Endothelial cell of hepatic sinusoid (primary cell): ENCODE measurements around the gene LIFR.

Experiments used
- in situ Hi-C: cut with HindIII; loops from 2 replicates; pipeline ENCODE4 v1.10.0; 2017; ENCODE audit warnings: low sequenced_read_pairs

The LIFR gene, protein sequence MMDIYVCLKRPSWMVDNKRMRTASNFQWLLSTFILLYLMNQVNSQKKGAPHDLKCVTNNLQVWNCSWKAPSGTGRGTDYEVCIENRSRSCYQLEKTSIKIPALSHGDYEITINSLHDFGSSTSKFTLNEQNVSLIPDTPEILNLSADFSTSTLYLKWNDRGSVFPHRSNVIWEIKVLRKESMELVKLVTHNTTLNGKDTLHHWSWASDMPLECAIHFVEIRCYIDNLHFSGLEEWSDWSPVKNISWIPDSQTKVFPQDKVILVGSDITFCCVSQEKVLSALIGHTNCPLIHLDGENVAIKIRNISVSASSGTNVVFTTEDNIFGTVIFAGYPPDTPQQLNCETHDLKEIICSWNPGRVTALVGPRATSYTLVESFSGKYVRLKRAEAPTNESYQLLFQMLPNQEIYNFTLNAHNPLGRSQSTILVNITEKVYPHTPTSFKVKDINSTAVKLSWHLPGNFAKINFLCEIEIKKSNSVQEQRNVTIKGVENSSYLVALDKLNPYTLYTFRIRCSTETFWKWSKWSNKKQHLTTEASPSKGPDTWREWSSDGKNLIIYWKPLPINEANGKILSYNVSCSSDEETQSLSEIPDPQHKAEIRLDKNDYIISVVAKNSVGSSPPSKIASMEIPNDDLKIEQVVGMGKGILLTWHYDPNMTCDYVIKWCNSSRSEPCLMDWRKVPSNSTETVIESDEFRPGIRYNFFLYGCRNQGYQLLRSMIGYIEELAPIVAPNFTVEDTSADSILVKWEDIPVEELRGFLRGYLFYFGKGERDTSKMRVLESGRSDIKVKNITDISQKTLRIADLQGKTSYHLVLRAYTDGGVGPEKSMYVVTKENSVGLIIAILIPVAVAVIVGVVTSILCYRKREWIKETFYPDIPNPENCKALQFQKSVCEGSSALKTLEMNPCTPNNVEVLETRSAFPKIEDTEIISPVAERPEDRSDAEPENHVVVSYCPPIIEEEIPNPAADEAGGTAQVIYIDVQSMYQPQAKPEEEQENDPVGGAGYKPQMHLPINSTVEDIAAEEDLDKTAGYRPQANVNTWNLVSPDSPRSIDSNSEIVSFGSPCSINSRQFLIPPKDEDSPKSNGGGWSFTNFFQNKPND

DNA sequence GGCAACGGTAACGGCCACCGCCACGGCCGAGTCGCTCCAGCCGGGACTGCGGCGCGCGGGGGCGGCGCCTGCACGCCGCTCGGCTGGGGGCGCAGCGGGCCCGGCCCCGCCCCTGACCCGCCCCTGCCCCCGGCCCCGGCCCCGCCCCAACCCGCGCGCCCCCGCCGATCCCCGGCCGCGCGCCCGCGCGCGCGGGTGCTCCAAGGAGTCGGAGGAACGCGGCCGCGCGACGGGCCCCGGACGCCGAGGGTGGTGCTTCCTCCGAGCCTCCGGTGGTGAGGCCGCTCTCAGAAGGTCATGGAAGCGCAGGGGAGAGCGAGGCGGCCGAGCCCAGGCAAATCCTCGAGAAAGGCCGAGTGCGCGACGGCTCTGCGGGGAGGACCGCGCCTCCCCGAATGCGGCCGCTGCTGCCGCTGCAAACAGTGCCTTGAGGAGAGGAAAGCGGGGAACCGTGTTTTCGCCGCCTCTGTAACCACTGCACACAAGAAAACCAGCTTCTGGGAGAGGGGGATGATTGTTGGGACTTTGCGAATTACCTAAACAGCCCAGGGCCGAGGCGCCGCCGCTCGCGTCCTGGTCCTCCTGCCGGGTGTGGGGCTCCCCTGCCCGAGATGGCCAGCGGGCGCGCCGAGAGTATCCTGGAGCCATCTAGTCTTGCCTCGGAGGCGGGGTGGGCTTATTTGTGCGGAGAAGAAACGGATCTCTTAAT is at the start of gene LIFR:
Gene LIFR, minus strand, starts transcription at position 48 of the 709 bp plus-strand sequence. CDS start 25,999 bp downstream, outside the sequence.
- in situ Hi-C loops: loop anchor here (5.0 kb wide), 1 partner anchor 91 kb away; no protein-coding TSS in a partner anchor

DNA sequence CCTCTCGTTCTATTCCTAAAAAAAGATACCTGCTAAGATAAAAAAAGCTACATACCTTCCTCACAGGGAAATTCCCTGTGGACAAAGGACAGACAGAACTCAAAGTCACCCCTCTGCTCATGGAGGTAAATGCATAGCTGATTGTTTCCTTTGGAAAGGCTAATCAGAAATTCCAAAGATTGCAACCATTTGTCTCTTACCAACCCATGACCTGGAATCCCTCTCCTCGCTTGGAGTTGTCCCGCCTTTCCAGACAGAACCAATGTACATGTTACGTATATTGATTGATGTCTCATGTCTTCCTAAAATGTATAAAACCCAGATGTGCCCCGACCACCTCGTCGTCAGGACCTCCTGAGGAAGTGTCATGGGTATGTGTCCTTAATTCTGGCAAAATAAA is 49.2 kb upstream of the LIFR start:
- in situ Hi-C loops: no loop called here

DNA sequence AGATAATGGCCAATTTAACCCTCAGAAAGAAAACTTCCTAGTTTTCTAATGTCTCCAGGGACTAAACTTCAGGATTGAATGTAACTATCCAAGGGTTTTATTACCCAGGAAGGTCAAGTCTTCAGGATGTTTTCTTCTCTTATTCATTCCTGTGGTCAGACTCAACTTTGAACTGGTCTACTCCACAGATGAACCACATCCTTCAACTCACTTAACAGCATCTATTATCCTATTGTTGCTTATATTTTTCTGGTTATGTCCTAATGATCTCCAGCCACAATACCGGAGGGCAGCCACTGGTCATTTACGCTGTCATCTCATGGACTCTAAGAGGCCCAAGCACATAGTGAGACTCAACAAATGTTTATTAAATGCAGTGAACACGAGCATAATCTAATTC is 47.2 kb upstream of the LIFR start:
- in situ Hi-C loops: no loop called here

DNA sequence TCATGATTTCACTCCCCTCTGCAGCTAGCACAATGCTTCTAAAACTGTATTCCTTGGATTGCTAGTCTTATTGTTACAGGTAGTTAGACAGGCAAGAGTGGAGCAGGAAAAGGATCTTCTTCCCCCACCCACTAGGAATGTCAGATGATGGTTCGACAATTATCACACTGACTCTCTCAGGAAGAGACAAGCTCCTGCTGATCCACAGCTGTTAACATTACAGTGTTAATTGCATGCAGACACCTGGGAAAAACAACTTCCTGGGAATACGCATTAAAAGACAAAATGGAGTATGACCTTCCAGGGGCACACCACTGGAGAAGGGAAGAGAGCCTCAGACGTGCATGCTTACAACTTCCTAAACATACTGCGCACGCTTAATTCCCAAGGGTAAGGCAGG is 46.2 kb upstream of the LIFR start:
- in situ Hi-C loops: no loop called here

DNA sequence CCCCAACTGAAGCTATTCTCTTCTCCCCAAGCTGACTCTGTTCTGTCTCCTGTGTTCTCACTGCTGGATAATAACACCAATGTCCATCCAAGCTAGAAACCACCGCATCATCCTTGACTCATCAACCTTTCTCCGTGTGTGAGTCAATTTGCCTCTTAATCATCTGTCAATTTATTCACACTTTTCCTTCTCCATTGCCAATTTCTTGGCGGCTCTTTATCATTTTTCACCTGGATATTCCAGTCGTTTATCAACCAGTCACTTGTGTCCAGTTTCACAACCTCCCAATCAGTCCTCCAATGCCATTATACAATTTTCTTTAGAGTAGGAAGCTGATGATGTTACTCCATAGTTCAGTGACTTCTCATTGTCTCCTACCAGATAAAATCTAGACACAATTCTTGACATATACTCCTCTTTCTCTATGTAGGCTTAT is 45.4 kb upstream of the LIFR start:
- in situ Hi-C loops: no loop called here

DNA sequence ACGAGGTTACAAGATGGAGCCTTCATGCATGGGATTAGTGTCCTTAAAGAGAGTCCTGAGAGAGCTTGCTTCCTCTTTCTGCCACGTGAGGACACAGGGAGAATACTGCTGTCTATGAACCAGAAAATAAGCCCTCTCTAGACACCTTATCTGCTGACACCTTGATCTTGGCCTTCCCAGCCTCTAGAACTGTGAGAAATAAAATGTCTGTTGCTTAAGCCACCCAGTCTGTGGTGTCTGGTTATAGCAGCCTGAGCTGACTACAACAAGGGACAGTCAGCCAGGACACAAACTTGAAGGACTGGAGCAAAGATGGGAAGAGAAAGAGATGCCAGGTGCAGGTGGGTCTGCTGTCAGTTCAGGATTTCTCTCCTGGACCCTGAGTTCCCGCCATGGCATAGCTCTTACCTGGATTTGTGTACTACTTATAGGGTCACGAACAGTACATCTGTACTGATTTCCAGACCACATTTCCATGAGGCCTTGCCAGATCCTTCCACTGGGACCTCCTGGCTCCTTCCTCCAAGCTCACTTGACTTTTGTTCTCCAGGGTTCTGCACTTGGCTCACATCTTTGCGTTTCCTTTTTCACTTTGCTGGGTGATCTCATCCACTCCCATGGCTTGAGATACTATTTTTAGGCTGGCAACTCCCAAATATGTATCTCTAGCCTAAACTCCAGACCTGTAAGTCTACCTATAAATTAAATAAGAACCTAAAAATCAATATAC is 44.9 kb upstream of the LIFR start:
- in situ Hi-C loops: no loop called here

DNA sequence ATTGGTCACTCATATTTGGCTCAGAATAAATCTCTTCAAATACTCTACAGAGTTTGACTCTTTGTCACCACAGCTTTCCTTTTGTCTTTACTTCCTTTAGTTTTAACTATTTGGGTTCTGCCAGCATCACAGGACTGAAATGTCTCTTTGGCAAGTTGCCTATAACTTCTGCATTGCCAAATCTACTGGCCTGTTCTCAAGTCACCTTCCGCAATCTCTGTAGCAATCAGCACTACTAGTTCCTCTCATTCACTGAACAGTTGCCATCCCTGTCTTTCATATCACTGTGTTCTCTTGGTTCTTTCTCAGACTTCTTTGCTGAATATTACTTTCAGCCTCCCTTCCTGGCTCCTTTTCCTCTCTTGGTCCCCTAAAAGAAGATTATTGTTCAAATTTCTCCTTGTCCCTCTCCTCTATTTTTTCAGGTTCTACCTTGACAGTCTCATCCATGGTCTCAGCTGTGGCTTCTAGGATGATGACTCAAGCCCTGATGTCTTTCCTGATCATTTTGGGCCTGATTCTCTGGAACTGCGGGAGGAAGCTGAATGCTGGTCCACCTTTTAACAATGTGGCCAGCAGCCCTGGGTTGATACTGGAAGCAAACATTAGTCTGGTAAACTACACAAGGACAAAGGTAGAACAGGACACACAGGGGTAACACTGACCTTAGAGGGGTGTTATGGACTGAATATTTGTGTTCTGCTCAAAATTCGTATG is 44.0 kb upstream of the LIFR start:
- in situ Hi-C loops: no loop called here

DNA sequence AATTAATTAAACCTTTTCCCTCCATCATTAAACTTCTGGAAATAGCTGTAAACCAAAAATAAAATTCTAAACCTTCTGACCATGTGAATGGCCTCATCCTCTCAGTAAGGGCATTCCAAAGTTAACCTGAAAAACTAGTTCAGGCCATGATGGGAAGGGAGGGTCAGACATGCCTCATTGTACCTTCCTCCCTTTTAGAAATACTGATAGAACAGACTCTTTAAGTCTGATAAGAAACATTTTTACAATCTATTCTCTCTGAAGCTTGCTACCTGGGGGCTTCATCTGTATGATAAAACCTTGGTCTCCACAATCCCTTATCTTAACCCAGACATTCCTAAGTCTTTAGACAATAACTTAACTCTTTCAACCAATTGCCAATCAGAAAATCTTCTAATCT is 43.3 kb upstream of the LIFR start:
- in situ Hi-C loops: loop anchor here (5.0 kb wide), 2 partner anchors 63 to 87 kb away; no protein-coding TSS in a partner anchor

DNA sequence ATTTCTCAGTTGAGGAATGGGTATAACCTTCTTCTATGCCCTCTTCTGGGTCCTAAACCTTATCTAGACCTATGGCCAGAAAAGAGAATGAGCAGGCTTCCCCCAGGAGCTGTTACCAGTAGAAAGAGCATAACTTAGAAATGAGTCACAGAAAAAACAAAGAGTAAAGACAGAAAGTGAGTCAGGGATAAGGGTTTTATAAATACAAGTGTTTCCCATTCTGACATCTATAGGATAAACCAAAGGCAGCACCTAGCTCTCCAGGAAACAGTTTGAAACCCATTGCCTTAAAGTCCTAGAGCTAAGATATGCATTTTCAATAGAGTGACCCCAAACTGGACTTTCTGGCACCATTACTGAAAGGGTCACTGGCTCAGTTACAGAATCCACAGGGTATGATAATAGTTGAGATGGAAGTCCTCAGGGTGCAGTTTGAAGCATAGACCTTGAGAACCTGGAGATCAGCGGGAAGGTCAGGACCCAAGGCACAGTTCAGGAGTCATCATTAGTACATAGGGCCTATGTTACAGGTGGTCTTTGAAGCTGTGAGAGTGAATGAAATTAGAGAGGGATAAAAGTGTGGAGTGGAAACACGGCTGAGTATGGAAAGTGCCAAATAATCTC is 42.7 kb upstream of the LIFR start:
- in situ Hi-C loops: loop anchor here (5.0 kb wide), 2 partner anchors 63 to 87 kb away; no protein-coding TSS in a partner anchor

DNA sequence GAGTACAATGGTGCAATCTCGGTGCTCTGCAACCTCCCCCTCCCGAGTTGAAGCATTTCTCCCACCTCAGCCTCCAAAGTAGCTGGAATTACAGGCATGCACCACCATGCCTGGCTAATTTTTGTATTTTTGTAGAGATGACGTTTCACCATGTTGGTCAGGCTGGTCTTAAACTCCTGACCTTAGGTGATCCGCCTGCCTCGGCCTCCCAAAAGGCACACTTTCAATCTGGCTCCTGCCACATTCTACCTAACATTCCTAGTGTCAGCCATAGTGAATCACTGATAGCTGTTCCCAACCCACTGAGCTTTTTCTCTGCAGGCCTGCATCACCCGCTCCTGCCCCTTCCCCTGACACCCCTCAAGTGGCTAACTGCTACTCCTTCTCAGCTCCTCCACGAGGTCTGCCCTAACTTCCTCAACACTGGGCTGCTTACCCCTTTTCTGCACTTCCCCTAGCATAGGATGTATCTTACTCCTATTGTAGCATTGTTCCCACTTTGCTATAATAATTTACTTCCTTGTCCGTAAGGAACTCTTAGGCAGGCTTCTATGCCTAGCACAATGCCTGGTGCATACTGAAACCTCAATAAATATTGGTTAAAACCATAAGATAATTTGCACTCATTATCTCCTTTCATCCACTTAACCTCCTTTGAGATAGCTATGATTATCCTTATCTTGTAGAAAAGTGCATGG is 42.0 kb upstream of the LIFR start:
- in situ Hi-C loops: loop anchor here (5.0 kb wide), 2 partner anchors 64 to 86 kb away; no protein-coding TSS in a partner anchor

DNA sequence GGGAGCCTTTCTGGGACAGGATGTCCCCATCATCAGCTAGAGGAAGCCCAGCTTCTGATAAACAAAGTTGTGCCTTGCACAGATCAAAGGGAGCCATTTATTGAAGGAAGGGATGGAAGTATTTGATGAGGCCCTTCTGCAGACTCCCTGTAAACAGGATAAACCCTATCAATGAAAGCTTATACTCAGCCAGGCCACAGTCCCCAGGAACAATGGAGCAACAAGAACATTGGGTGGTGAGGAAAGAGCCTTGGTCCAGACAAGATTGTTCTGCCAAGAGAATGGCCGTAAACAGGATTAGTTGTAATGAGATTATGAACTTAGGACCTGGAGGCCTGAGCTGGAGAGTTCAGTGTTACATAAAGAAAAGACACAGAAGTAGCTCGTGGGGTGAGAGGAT is 40.5 kb upstream of the LIFR start:
- in situ Hi-C loops: loop anchor here (5.0 kb wide), 2 partner anchors 65 to 85 kb away; no protein-coding TSS in a partner anchor

DNA sequence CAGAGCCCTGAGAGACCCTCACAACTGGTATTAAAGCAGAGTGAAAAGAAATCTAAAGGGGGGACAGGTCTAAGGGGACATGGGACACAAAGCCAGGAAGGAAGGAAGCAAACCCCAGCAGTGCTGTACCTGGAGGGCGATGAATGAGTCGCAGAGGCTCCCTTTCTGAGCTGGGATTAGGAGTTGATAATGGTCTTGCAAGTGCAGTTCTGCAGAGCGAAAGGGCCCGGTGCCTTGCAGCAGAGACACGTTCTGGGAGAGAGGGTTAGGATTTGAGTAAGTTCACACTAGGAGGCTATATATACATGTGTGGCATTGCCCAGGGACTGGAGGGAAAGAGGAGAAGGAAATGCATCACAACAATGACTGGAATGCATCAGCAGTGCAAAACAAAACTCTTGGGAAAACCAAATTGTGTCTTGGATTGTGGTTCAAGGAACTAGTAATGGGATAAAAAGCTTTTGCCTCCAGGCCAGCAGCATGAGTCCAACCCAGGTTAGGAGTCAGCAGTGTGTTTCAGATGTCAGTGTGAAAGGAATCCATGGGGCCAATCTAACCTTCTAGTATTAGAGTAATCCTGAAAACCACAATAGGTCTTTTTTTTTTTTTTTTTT is 38.8 kb upstream of the LIFR start:
- in situ Hi-C loops: loop anchor here (5.0 kb wide), 2 partner anchors 67 to 83 kb away; no protein-coding TSS in a partner anchor

DNA sequence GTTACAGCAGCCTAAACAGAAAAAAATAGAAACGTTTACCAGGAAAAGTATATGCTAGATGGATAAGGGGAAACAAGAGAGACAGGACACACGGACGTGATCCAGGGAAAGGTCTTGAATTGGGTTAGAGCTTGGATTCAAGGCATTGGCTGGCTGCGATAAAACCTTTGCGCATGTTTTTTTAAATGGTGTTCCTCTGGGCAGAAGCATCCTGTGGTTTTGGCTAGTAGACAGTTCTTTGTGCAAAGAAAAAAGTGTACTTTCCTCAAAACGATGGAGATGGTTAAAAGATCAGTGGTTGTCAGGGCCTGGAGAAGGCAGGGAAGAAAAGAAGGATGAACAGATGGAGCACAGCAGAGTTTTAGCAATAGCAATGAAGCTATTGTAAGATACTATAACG is 37.5 kb upstream of the LIFR start:
- in situ Hi-C loops: no loop called here

DNA sequence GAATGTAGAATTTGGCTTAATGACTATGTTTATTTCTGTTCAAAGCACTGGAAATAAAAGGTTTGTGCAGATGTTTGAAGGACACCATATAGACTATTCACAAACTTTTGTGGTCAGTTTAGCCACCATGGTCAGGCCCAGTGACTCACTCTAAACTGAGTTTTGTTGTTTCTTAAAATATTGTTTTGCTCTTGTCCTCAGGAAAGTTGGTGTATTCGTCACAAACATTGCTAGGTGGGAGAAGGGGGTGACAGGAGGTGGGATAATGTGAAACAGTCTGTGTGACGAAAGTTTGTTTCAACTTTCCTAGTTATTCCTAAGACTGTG is 35.0 kb upstream of the LIFR start:
- in situ Hi-C loops: no loop called here

DNA sequence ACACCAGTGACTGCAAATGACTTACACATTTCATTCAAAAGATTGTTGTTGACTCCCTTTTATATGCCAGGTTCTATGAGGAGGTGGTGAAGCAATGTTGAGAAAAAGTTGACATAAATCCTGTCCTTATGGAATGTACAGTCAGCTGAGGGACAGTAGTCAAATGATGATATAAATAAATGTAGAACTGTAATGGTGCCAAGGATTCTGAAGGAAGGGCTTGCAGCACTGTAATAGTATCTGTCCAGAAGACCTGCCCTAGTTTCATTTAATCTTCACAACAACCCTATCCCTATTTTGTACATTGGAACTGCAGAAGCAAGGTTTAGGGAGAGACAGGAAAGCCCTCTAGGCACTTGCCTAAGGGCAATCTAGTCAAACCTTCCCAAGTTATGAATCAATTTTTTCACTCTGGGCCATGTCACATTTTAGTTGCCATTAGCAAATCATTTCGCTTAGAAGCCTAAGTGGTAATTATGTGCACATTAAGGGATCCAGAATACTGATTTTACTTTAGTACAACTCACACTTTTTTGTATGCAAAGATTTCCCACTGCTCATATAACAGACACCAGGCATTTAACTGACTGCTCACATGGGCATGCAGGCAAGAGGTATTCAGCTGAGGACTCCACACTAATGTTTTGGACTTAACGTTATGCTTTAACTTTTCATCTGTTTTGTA is 34.5 kb upstream of the LIFR start:
- in situ Hi-C loops: no loop called here

DNA sequence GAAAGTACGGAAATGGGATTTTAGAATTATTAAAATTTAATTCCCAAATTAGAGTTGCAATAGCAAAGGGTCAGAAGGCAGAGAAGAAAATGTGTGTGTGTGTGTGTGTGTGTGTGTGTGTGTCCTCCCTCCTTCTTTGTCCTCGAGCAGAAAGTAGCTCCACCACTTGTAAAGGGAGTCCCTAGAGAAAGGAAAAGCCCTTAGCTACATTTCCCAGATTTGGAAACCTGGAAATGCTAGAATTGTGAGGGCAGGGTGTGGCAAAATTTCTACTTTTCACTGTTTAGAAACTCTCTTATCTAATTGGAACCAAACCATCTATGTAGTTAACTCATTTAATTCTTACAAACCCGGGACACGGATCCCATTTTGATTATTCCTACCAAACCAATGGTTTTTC is 33.2 kb upstream of the LIFR start:
- in situ Hi-C loops: no loop called here

DNA sequence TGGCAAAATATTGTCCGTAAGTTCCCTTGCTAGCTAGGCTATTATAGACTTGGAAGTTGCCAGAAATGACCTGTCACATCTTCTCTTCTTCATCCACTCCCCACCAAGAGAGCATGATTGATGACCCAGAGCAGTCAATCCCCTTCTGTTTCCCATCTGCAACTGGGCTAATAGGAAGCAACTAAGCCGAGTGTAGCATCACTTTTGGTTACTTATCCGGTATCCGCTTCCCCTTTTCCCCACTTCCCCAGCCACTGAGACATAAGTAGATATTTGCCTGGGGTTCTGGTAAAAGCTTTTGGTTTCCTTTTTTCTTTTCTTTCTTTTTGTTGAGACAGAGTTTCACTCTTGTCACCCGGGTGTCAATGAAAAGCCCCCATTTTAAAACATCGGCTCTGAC is 29.4 kb upstream of the LIFR start:
- in situ Hi-C loops: no loop called here
